Stimulated activated naive CD8-positive, alpha-beta T cell treated with anti-CD3 and anti-CD28 coated beads, Interleukin-15, Interleukin-2, amounts not matched to agents 100 ng/mL and 50 ng/mL, for 24 hours (primary cell): ENCODE data around the gene NUDT21.

Experiments used
- H3K27ac Mint-ChIP-seq: one replicate; pipeline ENCODE4 v1.8.0; 2021; ENCODE audit warnings: mild to moderate bottlenecking, mixed read lengths
- H3K27me3 Mint-ChIP-seq: one replicate; pipeline ENCODE4 v1.8.0; 2021; ENCODE audit warnings: mixed read lengths
- H3K36me3 Mint-ChIP-seq: one replicate; pipeline ENCODE4 v1.8.0; 2021; ENCODE audit warnings: low read depth, mixed read lengths
- H3K4me1 Mint-ChIP-seq: one replicate; pipeline ENCODE4 v1.8.0; 2021; ENCODE audit warnings: low read depth, mixed read lengths
- H3K4me3 Mint-ChIP-seq: one replicate; pipeline ENCODE4 v1.8.0; 2021; ENCODE audit warnings: mild to moderate bottlenecking, mixed read lengths
- H3K9me3 Mint-ChIP-seq: one replicate; pipeline ENCODE4 v1.8.0; 2021; ENCODE audit warnings: mixed read lengths

The NUDT21 gene

GRCh38 chr16:56436258-56436657 lies 14.9 kb downstream of the NUDT21 start:
- H3K4me1 Mint-ChIP-seq: no peaks in the 10 kb centered on the region
- H3K4me3 Mint-ChIP-seq: no peak overlapping the region
- peaks cover 66% of the 10 kb centered on the region for H3K36me3 Mint-ChIP-seq
- no peak overlapping the region for H3K27ac Mint-ChIP-seq
- no peaks in the 10 kb centered on the region for H3K9me3 Mint-ChIP-seq
- H3K27me3 Mint-ChIP-seq: no peaks in the 10 kb centered on the region

- Mint-ChIP-seq H3K9me3 (no peaks in the 10 kb centered on the region), H3K4me1 (peaks cover 20% of the 10 kb centered on the region), H3K27me3 (no peaks in the 10 kb centered on the region), H3K27ac (no peak overlapping the region), H3K4me3 (no peak overlapping the region), H3K36me3 (peaks cover 31% of the 10 kb centered on the region)
Observed at GRCh38 chr16:56428091-56428490, 23.0 kb downstream of the NUDT21 start.

GRCh38 chr16:56426585-56426984 lies 24.5 kb downstream of the NUDT21 start:
- Mint-ChIP-seq H3K4me1 (peaks cover 35% of the 10 kb centered on the region), H3K27me3 (no peaks in the 10 kb centered on the region), H3K9me3 (no peaks in the 10 kb centered on the region), H3K27ac (no peak overlapping the region), H3K4me3 (peak overlapping the region; percentile 69), H3K36me3 (peaks cover 22% of the 10 kb centered on the region)

- Mint-ChIP-seq H3K4me1 (peaks cover 43% of the 10 kb centered on the region), H3K27me3 (no peaks in the 10 kb centered on the region), H3K4me3 (peak within 1 kb of the TSS; percentile 88), H3K27ac (peak within 1 kb of the TSS; percentile 76), H3K36me3 (peaks cover 10% of the 10 kb centered on the region), H3K9me3 (no peaks in the 10 kb centered on the region)
Observed at GRCh38 chr16:56425439-56425832, 25.7 kb downstream of the NUDT21 start, which contains the start of gene AMFR. Gene AMFR, minus strand, starts transcription at chr16:56425545. Its CDS starts 218 bp downstream, at chr16:56425327.

GRCh38 chr16:56424791-56425438 lies 26.2 kb downstream of the NUDT21 start:
- Mint-ChIP-seq H3K4me1 (peaks cover 48% of the 10 kb centered on the region), H3K27ac (no peak overlapping the region)

GRCh38 chr16:56424404-56424764 lies 26.7 kb downstream of the NUDT21 start:
- Mint-ChIP-seq H3K9me3 (no peaks in the 10 kb centered on the region), H3K4me3 (peak overlapping the region; percentile 88), H3K27me3 (no peaks in the 10 kb centered on the region), H3K27ac (peak overlapping the region; percentile 76), H3K4me1 (peaks cover 50% of the 10 kb centered on the region), H3K36me3 (peaks cover 2% of the 10 kb centered on the region)

More at GRCh38 chr16:56424791-56425438, 26.2 kb downstream of the NUDT21 start:
- no peaks in the 10 kb centered on the region for H3K27me3 Mint-ChIP-seq
- H3K36me3 Mint-ChIP-seq: peaks cover 6% of the 10 kb centered on the region
- H3K9me3 Mint-ChIP-seq: no peaks in the 10 kb centered on the region
- H3K4me3 Mint-ChIP-seq: peak overlapping the region; percentile 88

GRCh38 chr16:56423584-56424403 lies 27.3 kb downstream of the NUDT21 start:
- no peaks in the 10 kb centered on the region for H3K27me3 Mint-ChIP-seq
- no peaks in the 10 kb centered on the region for H3K9me3 Mint-ChIP-seq
- peaks cover 50% of the 10 kb centered on the region for H3K4me1 Mint-ChIP-seq
- no peaks in the 10 kb centered on the region for H3K36me3 Mint-ChIP-seq
- H3K4me3 Mint-ChIP-seq: peak overlapping the region; percentile 88
- peak overlapping the region; percentile 76 for H3K27ac Mint-ChIP-seq

- Mint-ChIP-seq H3K9me3 (no peaks in the 10 kb centered on the region), H3K4me1 (peaks cover 53% of the 10 kb centered on the region), H3K27me3 (no peaks in the 10 kb centered on the region), H3K27ac (peak overlapping the region; percentile 28), H3K4me3 (peak overlapping the region; percentile 88), H3K36me3 (no peaks in the 10 kb centered on the region)
Observed at GRCh38 chr16:56422896-56423441, 28.2 kb downstream of the NUDT21 start.

GRCh38 chr16:56421976-56422669 lies 29.0 kb downstream of the NUDT21 start:
- Mint-ChIP-seq H3K4me3 (peak overlapping the region; percentile 37), H3K27ac (peak overlapping the region; percentile 24)

GRCh38 chr16:56421313-56421712 lies 29.8 kb downstream of the NUDT21 start:
- no peak overlapping the region for H3K4me3 Mint-ChIP-seq

More at GRCh38 chr16:56421976-56422669, 29.0 kb downstream of the NUDT21 start:
- H3K27me3 Mint-ChIP-seq: no peaks in the 10 kb centered on the region
- H3K36me3 Mint-ChIP-seq: peaks cover 6% of the 10 kb centered on the region
- peaks cover 53% of the 10 kb centered on the region for H3K4me1 Mint-ChIP-seq
- H3K9me3 Mint-ChIP-seq: no peaks in the 10 kb centered on the region

GRCh38 chr16:56420613-56421012 lies 30.5 kb downstream of the NUDT21 start:
- H3K36me3 Mint-ChIP-seq: peaks cover 9% of the 10 kb centered on the region
- no peaks in the 10 kb centered on the region for H3K27me3 Mint-ChIP-seq
- peaks cover 52% of the 10 kb centered on the region for H3K4me1 Mint-ChIP-seq
- H3K27ac Mint-ChIP-seq: no peak overlapping the region
- no peaks in the 10 kb centered on the region for H3K9me3 Mint-ChIP-seq
- H3K4me3 Mint-ChIP-seq: no peak overlapping the region

More at GRCh38 chr16:56421313-56421712, 29.8 kb downstream of the NUDT21 start:
- no peaks in the 10 kb centered on the region for H3K9me3 Mint-ChIP-seq
- H3K27ac Mint-ChIP-seq: peak overlapping the region; percentile 36
- peaks cover 53% of the 10 kb centered on the region for H3K4me1 Mint-ChIP-seq
- H3K27me3 Mint-ChIP-seq: no peaks in the 10 kb centered on the region
- peaks cover 6% of the 10 kb centered on the region for H3K36me3 Mint-ChIP-seq

GRCh38 chr16:56419740-56420548 lies 31.2 kb downstream of the NUDT21 start:
- Mint-ChIP-seq H3K4me1 (peaks cover 59% of the 10 kb centered on the region), H3K9me3 (no peaks in the 10 kb centered on the region), H3K27ac (no peak overlapping the region), H3K27me3 (no peaks in the 10 kb centered on the region), H3K4me3 (no peak overlapping the region), H3K36me3 (peaks cover 14% of the 10 kb centered on the region)

- no peak overlapping the region for H3K27ac Mint-ChIP-seq
Observed at GRCh38 chr16:56417138-56417537, 34.0 kb downstream of the NUDT21 start.

GRCh38 chr16:56415875-56416274 lies 35.3 kb downstream of the NUDT21 start:
- Mint-ChIP-seq H3K9me3 (no peaks in the 10 kb centered on the region), H3K27ac (no peak overlapping the region), H3K4me3 (no peak overlapping the region), H3K36me3 (peaks cover 33% of the 10 kb centered on the region), H3K4me1 (peaks cover 28% of the 10 kb centered on the region), H3K27me3 (no peaks in the 10 kb centered on the region)

More at GRCh38 chr16:56417138-56417537, 34.0 kb downstream of the NUDT21 start:
- Mint-ChIP-seq H3K36me3 (peaks cover 27% of the 10 kb centered on the region), H3K4me1 (peaks cover 38% of the 10 kb centered on the region), H3K27me3 (no peaks in the 10 kb centered on the region), H3K9me3 (no peaks in the 10 kb centered on the region), H3K4me3 (no peak overlapping the region)
